ENCODE data around the gene BDKRB1.

DNA sequence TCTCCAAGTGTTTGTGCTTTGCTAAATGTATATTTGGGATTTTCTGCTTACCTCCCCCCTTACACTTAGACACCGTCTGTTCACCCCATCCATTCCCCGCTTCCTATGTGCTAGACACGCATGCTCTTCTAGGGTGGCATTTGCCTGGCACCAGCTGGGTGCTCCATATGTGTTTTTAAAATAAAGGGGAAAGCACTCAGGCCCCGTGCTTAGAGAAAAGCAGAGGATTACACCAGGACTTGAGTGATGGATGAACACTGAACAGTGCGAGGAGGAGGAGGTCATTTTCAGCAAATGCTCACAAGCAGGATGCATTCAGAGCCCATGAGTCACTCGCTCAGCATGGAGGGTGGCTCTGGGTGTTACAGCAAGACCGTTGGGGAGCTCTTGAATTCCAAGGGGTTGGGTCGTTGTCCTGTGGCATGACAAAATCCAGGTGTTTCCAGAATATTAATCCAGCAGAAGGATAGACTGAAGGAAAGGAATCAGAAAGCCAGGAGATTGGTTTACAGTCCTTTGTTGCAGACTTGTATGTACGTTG, 2.9 kb upstream of the BDKRB1 start:
- TF ChIP-seq ESRRA (IDR thresholded peaks at IDR 0.05; ENCODE audit: low read length) (no peak), POLR2AphosphoS5 (IDR thresholded peaks at IDR 0.05; ENCODE audit: low read length) (no peak), CTCF (IDR thresholded peaks at IDR 0.05 in 2 of 3, conservative IDR thresholded peaks at IDR 0.05 in 1 of 3; ENCODE audit: control insufficient read depth in 2 of 3, extremely low read depth in 1 of 3, insufficient read depth in 1 of 3, low read depth in 3 of 3, low read length in 3 of 3) (no peak), POLR2A (IDR thresholded peaks at IDR 0.05; ENCODE audit: low read depth, low read length) (no peak), SUZ12 (IDR thresholded peaks at IDR 0.05; ENCODE audit: unreplicated experiment) (no peak), CHD2 (IDR thresholded peaks at IDR 0.05; ENCODE audit: borderline replicate concordance, low read depth, low read length) (no peak), USF2 (IDR thresholded peaks at IDR 0.05; ENCODE audit: borderline replicate concordance, low read depth, low read length) (no peak), EZH2 (IDR thresholded peaks at IDR 0.05; ENCODE audit: borderline replicate concordance, control insufficient read depth, low read depth, low read length) (no peak), MEF2A (IDR thresholded peaks at IDR 0.05; ENCODE audit: insufficient read depth, low read depth, low read length) (no peak), EP300 (IDR thresholded peaks at IDR 0.05; ENCODE audit: borderline replicate concordance in 1 of 2, control insufficient read depth in 1 of 2, low read depth in 2 of 2, low read length in 2 of 2) (no peak)
